Ramos (cell line): ENCODE measurements around the gene GALNT9.
"Not testable (repeated sequence)": the region's sequence is repeated elsewhere in the genome, so short reads cannot be mapped to it uniquely, and the experiment has no call there.

ENCODE experiments used
- in situ Hi-C: fragments of 300-500 bp; cut with MboI; formaldehyde crosslinking; loops from one replicate; pipeline ENCODE4 v1.14.3; 2022; ENCODE audit warnings: low sequenced_read_pairs; ENCODE audit not compliant: unreplicated experiment

Gene GALNT9

GRCh38 chr12:132156573-132157325 is 172.6 kb downstream of the GALNT9 start:
- in situ Hi-C loops: no loop called here

GRCh38 chr12:132155771-132156572 is 173.4 kb downstream of the GALNT9 start:
- in situ Hi-C loops: no loop called here

GRCh38 chr12:132154941-132155770 is 174.2 kb downstream of the GALNT9 start:
- in situ Hi-C loops: no loop called here

GRCh38 chr12:132154341-132154761 is 175.0 kb downstream of the GALNT9 start:
- in situ Hi-C loops: no loop called here

- in situ Hi-C loops: no loop called here
Measured at GRCh38 chr12:132153501-132154340, 175.7 kb downstream of the GALNT9 start.

- in situ Hi-C loops: no loop called here
Measured at GRCh38 chr12:132152953-132153352, 176.4 kb downstream of the GALNT9 start.

GRCh38 chr12:132152411-132152821 is 177.0 kb downstream of the GALNT9 start:
- in situ Hi-C loops: no loop called here

GRCh38 chr12:132151766-132152410 is 177.5 kb downstream of the GALNT9 start:
- in situ Hi-C loops: no loop called here

GRCh38 chr12:132151145-132151765 is 178.1 kb downstream of the GALNT9 start:
- in situ Hi-C loops: no loop called here

- in situ Hi-C loops: no loop called here
Measured at GRCh38 chr12:132150780-132151144, 178.6 kb downstream of the GALNT9 start.

GRCh38 chr12:132149526-132149925 is 179.9 kb downstream of the GALNT9 start:
- in situ Hi-C loops: not testable (repeated sequence)

GRCh38 chr12:132148368-132149045 is 180.9 kb downstream of the GALNT9 start:
- in situ Hi-C loops: no loop called here

GRCh38 chr12:132147423-132148367 is 181.7 kb downstream of the GALNT9 start:
- in situ Hi-C loops: no loop called here

- in situ Hi-C loops: no loop called here
Measured at GRCh38 chr12:132146772-132147422, 182.5 kb downstream of the GALNT9 start.
